NCI-H1092 (cell line): ENCODE measurements around the gene FBH1.
"Not testable (repeated sequence)": the region's sequence is repeated elsewhere in the genome, so short reads cannot be mapped to it uniquely, and the experiment has no call there.

Source experiments
- DNase-seq: peaks from one replicate; lab custom pipeline; 2025; lab: John Stamatoyannopoulos, UW

The FBH1 gene

DNA sequence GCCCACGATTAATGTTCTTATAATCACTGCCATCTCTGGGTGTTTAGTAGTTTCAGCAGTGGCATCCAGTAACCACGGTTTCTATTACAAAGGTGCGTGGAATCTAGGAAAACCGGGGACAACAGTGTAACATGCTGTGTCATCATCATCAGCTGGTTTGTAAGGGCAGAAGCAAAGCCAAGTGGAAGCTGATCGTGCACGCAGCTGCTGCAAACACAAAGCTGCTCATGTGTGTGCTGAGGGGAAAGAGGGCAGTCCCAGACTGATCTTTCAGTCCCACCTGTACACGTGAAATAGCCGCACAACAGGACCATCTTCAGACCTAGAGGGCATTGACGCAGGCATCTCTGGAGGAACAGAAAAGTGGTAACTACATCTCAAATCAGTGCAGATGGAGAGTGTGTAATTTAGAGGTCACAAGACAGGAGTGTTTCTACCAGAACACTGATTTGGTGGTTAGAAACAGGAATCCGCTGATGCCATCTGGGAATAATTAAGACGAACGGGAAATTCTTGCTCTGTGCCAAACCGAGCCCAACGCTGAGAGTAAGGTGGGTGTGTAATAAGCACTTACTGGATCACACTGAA is 13.8 kb upstream of the FBH1 start:
- DNase-seq = no peak

DNA sequence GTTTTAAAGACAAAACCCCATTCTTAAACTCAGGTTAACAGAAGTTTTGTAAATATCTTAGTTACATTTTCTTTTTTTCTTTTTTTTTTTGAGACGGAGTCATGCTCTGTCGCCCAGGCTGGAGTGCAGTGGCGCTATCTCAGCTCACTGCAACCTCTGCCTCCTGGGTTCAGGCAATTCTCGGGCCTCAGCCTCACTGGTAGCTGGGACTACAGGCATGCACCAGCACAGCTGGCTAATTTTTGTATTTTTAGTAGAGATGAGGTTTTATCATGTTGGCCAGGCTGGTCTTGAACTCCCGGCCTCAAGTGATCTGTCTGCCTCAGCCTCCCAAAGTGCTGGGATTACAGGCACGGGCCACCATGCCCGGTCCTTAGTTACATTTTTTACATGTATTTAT is 13.0 kb upstream of the FBH1 start:
- DNase-seq = not testable (repeated sequence)

DNA sequence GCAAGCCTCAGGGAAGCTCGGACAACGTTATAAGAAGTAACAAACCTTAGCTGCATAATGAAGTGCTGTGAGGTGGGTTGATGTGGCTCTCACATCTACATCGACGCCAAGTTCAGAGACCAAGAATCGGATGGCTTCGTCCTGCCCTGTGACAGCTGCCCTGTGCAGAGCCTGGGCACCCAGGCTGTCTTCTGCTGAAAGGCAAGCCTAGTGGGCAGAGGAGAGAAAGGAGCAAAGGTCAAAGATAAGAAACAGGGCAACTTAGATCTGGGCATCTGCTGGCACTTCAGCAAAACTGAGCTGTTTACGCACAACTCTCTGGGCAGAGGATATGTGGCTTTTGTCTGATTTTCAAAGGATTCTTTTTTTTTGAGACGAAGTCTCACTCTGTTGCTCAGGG is 7.1 kb upstream of the FBH1 start:
- no peak for DNase-seq

DNA sequence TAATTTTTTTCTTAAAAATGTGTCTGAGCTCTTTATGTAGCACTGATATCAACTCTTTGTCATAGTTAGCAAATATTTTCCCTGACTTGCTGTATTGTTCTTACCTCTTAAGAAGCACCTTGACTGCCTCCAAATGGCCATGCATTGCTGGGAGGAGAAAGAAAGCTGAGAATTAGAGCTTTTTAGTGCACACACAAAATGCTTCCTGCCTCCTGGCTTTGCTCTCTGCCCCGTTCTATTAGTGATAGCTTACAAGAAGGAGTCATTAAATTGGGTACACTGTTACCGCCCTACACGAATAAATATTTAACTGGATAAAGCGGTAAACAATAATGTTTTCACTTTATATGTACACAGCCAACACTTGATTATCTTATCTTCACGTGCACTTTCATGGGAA is 4.4 kb upstream of the FBH1 start:
- no peak for DNase-seq

DNA sequence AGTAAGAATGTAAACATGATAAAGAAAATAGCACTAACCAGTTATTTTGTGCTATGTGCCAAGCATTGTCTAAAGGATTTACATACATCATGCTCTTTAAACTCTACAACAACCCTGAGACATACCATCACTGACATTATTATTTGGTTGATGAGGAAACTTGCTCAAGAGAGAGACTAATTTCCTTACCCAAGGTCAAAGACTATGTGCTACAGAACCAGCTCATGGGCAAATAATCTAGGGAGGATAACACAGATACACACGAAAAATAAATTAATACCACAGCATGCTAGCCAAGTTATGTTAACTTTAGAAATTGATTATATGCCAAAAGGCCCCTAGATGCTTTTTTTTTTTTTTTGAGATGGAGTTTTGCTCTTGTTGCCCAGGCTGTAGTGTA is 3.0 kb upstream of the FBH1 start:
- no peak for DNase-seq

DNA sequence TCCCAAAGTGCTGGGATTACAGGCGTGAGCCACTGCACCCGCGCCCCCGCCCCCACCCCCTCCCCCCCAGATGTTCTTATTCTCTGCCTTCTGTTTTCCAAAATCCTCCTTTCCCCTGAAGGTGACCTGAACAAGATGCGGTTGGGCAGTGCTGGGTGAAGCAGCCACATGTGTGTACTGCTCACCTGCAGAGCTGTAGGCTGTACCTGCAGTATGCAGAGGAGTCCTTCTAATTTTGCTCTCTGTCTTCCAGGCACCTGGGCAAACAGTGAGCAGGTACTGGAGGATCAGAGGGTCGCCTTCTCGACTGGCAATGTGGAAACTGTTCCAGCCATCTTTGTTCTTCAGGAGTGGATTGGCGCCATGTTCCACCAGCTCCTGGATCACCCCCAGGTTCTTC is 2.4 kb upstream of the FBH1 start:
- no peak for DNase-seq

DNA sequence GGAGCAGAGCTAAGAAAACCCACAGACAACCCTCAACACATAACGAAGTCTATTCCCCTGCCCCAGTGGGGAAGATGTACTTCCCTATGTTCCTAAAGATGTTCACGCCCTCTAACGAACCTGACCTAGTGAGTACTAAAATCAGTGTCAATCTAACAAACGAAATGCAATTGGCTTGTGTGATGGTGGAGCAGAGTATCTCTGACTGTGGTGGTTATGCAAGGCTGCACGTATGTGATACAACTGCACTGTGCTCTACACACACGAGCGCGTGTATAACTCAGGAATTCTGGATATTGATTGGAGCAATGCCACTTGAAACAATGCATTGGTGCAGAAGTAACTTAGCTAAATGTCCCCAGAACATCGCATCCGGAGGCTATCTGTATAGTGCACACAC is 1.7 kb upstream of the FBH1 start:
- no peak for DNase-seq

DNA sequence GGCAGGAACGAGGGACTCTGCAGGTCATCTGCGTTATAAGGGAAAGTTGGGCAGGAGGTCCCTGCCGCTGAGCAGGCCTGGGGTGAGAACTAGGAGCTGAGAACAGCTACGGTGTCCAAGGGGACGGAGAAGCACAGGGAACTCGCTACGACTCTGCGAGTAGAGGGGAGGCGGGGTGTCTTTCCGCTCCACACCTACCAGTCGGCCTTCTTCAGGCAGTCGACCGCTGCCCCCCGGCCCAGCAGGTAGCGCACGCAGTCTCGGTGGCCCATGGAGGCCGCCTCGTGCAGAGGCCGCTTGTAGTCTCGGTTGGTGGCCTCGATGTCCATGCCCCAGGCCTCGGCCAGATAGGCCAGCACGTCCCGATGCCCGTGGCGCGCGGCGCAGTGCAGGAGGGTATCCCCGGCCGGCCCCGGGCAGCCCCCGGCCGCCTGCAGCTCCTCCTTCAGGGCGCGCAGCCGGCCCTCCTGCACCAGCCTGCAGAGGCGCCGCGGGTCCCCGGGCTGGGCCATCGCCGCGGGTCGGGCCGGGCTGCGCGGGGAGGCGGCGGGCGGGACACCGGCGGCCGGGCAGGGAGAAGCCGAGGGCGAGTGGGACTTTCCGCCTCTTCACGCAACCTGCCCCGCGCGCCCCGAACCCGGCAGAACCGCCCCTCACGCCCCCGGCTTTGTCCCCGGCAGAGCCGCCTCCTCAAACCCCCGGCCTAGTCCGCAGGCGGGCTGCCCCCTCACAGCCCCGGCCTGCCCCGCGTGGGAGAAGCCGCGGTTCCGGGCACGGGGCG is 1.0 kb upstream of the FBH1 start:
- DNase-seq = no peak

DNA sequence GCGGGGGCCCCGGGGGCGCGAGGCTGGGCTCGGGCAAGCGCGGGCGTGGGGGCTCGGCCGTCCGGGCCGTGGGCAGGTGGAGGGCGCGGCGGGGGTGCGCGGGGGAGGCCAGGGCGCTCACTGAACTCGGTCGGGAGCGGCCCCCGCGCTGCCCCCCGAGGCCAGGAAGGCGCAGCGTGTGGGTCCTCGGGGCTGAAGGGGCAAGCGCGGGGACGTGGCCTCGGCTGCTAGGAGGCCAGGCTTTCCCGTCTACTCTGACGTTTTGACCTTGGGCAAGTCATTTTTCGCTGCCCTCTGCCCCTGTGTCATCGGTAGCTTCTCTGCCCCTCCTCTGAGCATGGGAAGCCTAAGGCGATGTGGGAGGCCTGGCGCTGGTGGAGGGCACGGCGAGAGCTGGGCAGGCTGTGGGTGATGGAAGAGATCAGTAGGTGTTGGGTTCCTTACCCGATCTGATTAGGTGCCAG is 441 bp downstream of the FBH1 start:
- DNase-seq = peak; percentile 4

DNA sequence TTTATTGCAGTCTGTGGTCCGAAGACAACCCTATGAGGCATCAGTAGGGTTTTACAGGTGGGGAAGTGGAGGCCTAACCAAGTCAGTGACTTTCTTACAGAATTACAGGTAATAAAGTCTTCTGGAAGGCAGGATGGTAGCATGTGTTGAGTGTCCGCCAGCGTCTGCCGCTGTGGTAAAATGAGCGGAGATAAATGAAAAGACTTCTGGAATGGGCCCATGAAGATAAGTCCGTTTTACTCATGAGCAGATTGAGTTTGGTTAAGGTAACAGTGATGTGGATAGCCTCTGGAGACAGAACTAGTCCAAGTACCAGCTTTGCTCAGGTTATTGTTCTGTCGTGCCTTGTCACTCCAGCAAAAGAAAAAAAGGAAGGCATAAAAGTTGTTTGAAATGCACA is 966 bp downstream of the FBH1 start:
- no peak for DNase-seq

DNA sequence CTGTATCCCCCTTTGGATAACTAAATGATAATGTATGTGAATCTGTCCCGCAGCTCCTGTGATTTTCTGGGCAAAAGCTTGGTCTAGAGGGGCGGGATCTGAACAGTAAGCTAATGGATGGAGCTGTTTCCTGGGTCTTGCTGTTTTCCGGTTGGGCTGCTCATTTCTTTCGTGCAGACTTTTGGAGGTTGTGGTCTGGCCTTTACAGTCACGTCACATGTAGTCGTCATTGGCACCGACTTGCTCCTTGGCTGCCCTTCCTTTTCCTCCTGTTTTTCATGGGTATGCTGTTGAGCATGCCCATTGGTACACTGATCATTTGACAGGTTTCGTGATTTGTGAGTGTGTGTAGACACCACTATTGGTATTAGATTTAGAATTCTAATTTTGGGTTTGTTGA is 2.0 kb downstream of the FBH1 start:
- no peak for DNase-seq

DNA sequence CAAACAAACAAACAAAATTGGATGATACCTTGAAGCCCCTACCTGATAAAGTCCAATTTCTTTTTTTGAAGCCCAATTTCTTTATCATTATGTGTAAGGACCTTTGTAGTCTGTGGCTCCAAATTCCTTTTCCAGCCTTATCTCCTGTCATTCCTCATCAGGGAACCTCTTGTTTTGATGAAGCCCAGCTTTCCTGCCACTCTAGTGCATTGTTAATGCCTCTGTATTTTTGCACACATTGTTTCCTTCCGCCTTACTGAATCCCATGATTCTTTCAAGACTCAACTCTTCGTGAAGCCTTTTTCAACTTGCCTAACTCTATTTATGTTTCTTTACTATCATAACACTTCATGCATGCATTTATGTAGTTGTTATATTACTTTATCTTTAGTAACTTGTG is 3.3 kb downstream of the FBH1 start:
- DNase-seq = no peak

DNA sequence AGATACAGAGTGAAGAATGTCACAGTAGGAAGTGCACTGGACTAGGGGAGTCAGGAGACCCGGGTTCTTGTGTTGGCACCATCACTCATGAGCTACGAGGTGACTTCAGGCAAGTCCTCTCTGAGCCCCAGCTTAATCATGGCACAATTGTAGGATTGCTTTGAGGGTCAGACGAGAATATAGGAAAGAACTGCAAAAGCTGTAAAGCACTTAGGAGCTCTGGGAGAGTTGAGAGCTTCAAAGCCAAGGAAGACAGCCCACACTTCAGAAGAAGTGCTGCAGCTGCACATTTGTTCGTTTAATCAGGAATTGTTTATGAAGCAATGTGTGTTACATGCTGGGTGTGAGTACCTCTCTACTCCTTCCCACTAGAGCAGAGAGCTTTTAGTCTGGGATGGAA is 4.4 kb downstream of the FBH1 start:
- no peak for DNase-seq

DNA sequence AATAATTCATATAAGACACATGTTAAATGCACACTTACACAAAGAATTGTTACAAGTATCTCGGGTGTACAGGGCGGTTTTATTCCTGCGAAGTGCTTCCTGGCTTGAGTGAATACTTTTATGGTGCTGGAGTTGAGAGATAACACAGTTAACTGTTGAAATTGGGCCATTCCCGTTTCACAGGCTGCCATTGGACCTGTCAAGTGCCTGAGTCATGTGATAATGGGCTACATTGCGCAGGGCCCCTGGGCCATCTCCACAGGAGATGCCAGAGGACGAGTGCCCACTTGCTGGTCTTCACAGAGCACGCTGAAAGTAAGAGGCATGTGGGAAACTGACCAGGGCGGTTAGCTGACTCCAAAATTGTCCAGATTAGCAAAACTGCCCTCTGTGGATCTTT is 4.8 kb downstream of the FBH1 start:
- no peak for DNase-seq

DNA sequence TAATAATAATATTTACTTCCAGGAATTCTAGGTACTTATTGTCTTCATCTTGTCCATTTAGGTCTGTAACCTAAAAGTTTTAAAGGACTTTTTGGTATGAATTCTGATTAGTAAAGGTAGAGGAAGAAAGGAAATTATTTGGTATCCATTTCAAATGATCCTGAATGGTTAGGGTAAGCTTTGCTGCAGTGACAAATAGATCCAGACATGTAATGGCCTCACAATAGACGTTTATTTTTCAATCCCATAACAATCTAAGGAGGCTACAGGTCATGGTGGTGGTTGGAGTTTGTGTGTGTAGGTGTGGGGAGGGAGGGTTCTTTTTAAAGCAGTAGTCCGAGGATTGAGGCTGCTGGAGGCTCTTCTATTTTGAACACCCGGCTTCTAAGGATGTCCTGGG is 5.3 kb downstream of the FBH1 start:
- DNase-seq = no peak

DNA sequence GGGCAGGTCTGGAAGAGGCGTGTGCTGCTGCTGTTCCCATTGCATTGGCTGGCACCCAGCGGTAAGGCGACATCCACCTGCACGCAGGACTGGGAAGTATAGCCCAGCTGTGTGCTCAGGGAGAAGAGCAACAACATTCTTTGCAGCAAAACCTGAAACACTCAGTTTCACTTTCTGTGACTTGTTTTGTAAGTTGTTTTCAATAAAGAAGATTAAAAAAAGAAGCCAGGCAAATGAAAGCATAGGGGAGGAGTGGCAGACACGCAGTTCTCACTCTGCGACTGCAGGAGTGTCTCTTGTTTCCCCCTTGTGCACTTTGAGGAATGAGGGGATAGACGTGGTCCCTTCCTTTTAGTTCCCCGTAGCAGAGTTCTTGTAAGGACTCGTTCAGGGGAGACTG is 5.8 kb downstream of the FBH1 start:
- DNase-seq = no peak

DNA sequence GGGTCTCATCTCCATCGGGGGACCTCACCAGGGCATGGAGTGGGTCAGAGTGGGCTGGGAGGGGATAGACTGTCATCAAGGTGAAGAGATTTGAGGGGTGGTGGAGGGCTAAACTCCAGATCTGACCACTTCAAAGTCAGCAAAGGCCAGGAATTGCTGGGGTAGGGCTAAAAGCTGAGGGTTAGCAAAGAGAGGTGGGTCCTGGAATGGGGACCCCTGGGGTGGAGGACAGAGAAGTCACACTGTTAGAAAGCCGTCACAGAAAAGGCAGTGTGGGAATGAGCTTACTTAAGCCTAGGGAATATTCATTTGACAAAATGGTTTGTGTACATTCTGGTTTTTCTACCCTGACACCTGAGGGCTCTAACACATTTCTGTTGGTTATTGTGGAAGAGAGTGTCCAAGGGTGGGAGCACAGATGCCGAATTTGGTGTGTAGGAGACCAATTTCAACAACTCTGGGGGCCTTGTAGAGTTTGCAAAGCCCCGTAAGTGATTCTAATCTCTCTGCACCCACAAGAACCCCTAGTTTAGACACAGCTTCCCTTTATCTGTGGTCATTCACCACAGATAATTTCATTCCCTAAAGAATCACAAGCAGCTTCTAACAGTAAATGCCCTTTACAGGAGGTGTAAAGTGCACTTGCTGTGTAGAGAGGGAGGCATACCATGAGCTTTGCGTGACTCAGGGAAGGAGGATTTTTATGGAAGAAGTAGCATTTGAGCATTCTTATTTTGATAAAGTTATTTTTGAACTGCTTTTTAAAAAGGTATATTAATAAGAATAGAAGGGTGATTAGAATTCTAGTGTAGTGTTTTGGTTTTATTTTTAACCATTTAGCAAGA is 6.4 kb downstream of the FBH1 start:
- DNase-seq = no peak

DNA sequence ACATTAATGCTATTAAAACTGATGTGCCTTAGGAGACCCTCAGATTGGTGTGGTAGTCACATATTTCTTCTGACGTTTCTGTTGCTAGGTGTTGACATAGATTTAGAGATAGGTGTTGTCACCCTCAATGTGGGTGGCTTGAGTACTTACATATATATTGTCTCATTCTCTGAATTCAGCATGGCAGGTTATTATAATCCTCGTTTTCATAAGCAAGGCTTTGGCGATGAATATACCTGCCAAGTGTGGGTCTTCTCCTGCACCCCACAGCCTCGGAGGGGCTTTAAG is 7.0 kb downstream of the FBH1 start:
- no peak for DNase-seq

DNA sequence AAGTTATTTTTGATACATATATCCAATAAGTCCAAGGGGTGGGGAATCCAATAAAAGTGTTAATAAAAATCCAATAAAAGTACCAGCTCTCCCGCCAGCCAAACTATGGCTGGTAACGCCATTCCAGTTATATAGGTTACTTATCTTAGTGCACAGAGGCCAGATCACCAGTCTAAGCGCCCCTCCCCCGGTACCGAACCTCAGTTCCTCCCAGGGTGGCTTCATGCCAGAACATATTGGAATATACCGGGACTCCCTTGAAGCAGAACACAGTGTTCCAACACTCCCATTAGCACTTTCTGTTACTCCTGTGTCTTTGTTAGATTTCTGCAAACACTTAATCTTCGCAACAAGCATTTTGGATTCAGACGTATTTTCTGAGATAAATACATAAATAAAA is 7.5 kb downstream of the FBH1 start:
- DNase-seq = no peak

DNA sequence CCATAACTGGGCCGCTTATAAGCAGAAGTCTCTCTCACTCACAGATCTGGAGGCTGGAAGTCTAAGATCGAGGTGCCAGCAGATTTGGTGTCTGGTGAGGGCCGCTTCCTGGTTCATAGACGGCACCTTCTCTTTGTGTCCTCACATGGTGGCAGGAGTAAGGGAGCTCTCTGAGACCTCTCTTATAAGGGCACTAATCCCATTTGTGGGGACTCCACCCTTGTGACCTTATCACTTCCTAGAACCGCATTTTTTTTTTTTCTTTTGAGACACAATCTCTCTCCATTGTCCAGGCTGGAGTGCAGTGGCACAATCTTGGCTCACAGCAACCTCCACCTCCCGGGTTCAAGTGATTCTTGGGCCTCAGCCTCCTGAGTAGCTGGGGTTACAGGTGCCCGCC is 8.1 kb downstream of the FBH1 start:
- no peak for DNase-seq

DNA sequence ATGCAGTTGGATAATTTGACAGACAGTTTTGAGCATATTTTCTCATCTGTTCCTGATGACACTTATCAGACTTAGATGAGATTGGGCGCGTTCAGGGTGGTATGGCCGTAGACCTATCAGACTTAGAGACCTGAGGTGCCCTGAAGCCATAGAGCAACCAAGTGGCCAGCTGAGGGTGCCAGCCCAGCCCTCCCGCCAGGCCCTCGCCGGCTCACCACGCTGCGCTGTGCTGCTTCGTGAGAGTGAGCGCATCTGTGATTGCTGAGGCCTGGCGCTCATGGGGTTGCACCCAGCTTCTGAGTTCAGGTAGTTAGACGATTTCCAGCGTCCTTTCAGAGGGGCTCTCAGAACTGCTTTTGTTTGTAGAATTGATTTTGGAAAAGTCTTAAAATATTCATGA is 10.2 kb downstream of the FBH1 start:
- DNase-seq = no peak

DNA sequence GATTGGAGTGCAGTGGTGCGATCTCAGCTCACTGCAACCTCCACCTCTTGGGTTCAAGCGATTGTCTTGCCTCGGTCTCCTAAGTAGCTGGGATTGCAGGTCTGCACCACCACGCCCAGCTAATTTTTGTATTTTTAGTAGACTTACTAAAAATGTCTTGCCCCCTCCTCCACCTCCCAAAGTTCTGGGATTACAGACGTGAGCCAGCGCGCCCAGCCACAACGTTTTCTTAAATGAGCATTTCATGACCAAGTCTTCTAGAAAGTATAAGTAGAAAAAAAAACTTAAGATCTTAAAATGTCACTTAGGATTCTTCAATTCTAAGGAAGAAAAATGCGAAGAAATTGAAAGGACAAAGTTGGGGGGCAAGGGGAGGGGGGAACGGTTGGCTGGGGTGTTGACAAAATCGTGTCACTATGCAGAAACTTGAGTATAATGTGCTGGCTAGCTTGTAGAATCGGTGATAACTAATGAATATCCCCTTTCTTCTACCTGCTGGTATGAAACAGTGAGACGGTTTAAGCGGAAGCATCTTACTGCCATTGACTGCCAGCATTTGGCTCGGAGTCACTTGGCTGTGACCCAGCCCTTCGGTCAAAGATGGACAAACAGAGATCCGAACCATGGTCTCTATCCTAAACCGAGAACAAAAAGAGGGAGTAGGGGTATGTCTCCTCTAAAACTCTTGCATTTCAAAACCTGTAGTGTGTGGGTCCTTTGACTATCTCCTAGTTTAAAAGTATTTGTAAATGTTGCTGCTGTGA is 12.7 kb downstream of the FBH1 start:
- DNase-seq = no peak

DNA sequence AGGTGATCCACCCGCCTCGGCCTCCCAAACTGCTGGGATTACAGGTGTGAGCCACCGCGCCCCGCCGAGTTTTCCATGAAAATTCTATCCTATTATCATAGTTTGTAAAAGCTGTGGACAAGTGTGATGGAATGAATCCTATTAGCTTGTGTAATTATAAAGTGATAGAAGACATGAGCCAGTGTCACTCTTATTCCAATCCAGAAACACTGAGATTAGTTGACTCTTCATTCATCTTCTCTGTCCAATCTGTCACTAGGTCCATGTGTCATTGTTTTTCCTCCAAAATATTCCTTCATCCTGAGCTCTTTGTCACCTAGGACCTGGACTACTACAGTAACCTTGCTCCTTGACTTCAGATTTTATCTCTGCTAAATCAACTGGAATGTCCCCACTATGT is 13.5 kb downstream of the FBH1 start:
- DNase-seq = no peak
